C4-2B (cell line): ENCODE results near the gene RCSD1.

ENCODE experiments used
- H3K27ac ChIP-seq: fragments of 450-650 bp; 2 replicates; pipeline ENCODE4 v1.5.1; 2017
- CTCF ChIP-seq: fragments of 450-650 bp; conservative IDR thresholded peaks from 2 replicates; pipeline ENCODE4 v1.5.1; 2017; ENCODE audit warnings: mild to moderate bottlenecking
- ZFX ChIP-seq: fragments of 450-650 bp; IDR thresholded peaks from 2 replicates; pipeline ENCODE4 v1.6.1; 2017

RCSD1 gene, protein sequence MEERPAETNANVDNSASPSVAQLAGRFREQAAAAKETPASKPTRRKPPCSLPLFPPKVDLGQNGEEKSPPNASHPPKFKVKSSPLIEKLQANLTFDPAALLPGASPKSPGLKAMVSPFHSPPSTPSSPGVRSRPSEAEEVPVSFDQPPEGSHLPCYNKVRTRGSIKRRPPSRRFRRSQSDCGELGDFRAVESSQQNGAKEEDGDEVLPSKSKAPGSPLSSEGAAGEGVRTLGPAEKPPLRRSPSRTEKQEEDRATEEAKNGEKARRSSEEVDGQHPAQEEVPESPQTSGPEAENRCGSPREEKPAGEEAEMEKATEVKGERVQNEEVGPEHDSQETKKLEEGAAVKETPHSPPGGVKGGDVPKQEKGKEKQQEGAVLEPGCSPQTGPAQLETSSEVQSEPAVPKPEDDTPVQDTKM

DNA sequence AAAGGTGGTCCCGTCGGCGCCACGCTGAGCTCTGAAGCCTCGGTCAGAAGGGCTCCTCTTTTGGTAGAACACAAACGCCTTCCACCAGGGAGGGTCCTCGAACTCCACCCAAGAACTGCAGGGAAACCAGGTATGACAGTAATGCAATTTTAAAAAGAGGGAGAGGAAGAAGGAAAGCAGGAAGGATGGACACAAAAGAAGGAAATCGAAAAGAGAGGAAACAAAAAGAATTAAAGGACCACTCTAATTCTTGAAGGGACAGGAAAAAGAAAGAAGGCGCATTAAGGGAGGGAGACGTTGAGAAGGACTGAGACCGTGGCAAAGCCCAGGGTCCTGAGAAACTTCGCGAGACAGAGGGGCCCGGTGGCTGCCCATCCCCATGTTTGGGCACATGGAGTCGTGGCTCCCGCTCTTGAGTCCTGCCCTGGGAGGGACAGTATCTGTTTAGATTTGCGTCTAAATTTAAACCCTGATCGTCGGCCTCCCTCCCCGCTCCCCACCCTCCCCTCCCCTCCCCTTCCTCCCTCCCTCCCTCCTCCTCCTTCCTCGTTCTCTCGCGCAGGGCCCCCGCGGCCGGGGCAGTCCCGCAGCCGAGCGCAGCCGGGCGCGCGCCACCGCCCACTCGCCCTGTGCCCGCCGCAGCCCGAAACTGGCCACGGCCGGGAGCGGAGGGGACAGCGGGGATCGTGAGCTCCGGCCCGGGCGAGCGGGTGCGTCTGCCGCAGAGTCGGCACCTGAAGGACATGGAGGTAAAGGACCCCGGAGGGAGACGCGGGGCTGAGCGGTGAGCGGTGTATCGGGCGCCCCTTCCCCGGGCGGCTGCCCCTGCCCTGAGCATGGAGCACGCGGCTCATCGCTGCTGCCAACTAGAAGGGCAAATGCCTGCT, at the start of gene RCSD1:
Gene RCSD1 (plus strand): TSS at position 552 of the 887 bp plus-strand sequence. CDS start 192 bp downstream, at position 744.
- TF ChIP-seq ZFX, result no peak
- no peak for TF ChIP-seq CTCF
- H3K27ac ChIP-seq, result no peak within 1 kb of the TSS

DNA sequence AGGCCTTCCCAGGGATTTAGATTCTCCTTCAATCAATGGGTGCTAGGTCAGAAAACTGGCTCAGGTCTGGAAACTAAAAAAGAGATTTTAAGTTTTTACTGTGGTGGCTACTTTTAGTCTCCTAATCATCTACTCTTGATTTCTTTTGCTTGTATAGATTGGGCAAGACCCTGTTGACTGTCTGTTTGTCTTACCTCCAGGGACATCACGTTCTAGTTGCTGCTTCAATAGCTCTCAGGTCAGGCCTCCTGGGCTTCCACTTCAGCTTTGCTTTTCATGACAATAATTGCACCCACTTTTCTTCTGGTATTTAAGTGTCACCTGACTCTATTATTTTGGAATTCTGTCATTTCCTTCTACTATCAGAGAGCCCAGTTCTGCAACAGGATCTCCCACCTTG, 48.0 kb upstream of the RCSD1 start:
- TF ChIP-seq ZFX (no peak), CTCF (no peak)

DNA sequence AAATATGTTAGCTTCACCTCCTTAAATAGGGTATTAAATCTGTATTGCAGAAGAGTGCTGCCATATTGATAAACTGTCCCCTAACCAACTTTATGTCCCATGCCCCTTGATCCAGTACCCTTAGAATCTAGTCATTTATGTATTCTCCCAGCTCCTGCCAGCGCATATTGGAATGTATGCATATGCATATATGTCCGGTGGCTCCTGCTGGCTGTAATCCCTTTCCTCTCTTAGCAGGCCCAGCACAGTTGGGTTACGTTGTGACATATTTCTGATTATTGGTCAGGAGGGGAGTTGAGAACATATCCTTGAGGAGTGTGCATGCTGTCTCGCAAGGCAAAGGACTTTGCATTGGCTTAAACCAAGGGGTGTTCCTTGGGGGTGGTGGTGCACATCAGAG, 47.3 kb upstream of the RCSD1 start:
- H3K27ac ChIP-seq, result no peak overlapping the region
- TF ChIP-seq ZFX, result no peak
- no peak for TF ChIP-seq CTCF

More for the DNA sequence above, 48.0 kb upstream of the RCSD1 start:
- H3K27ac ChIP-seq, result no peak overlapping the region

GRCh38 chr1:167584581-167584980, 45.5 kb upstream of the RCSD1 start:
- TF ChIP-seq ZFX, result no peak
- TF ChIP-seq CTCF, result no peak
- H3K27ac ChIP-seq, result no peak overlapping the region

GRCh38 chr1:167587342-167587741, 42.7 kb upstream of the RCSD1 start:
- TF ChIP-seq CTCF, result no peak
- no peak for TF ChIP-seq ZFX
- H3K27ac ChIP-seq, result no peak overlapping the region

DNA sequence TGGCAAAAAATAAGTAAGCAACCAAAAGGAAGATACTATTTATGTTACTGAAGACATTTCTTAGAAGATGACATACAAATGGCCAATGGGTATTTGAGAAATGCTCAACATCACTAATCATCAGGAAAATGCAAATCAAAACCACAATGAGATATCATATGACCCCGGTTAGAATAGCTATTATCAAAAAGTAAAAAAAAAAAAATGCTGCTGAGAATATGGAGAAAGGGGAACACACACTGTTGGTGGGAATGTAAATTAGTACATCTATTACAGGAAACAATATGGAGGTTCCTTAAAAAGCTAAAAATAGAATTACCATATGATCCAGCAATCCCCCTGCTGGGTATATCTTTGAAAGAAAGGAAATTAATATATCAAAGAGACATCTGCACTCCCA, 42.2 kb upstream of the RCSD1 start:
- no peak overlapping the region for H3K27ac ChIP-seq
- TF ChIP-seq ZFX, result no peak
- no peak for TF ChIP-seq CTCF

DNA sequence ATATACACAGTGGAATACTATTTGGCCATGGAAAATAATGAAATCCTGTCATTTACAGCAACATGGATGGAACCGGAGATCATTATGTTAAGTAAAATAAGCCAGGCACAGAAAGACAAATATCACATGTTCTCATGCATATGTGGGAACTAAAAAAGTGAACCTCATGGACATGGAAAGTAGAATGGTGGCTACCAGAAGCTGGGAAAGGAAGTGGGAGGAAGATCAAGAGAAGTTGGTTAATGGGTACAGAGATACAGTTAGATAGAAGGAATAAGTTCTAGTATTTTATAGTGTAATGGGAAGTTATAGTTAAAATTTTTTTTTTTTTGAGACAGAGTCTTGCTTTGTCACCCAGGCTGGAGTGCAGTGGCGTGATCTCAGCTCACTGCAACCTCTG, 41.7 kb upstream of the RCSD1 start:
- TF ChIP-seq ZFX (no peak), CTCF (no peak)
- H3K27ac ChIP-seq, result no peak overlapping the region
